HepG2 (cell line): ENCODE results near the gene FAM3D.

Experiments
- CTCF ChIP-seq: sonication (generic); formaldehyde crosslinking; IDR thresholded peaks from 2 replicates; pipeline ENCODE4 v1.5.0; 2020; ENCODE audit warnings: mild to moderate bottlenecking, missing genetic modification reagents, moderate library complexity
- EZH2 ChIP-seq: conservative IDR thresholded peaks from 2 replicates; pipeline ENCODE4 v1.6.1; 2012; ENCODE audit warnings: mild to moderate bottlenecking, low read depth, low read length, moderate library complexity
- FOXJ3 ChIP-seq: sonication (generic); formaldehyde crosslinking; IDR thresholded peaks from 2 replicates; pipeline ENCODE4 v1.4.0; 2020; ENCODE audit warnings: missing genetic modification reagents, mild to moderate bottlenecking, borderline replicate concordance
- MAFK ChIP-seq, 2 experiments: IDR thresholded peaks in 1 of 2; conservative IDR thresholded peaks in 1 of 2; 2 replicates each; pipeline ENCODE4 v1.6.1; 2011; ENCODE audit warnings: improper control_type of control experiment in 2 of 2, low read length in 2 of 2
- MYC ChIP-seq: sonication (generic); formaldehyde crosslinking; IDR thresholded peaks from 2 replicates; pipeline ENCODE4 v1.9.0; 2021; ENCODE audit warnings: missing genetic modification reagents, borderline replicate concordance
- POLR2AphosphoS5 ChIP-seq: IDR thresholded peaks from 2 replicates; pipeline ENCODE4 v1.6.1; 2012; ENCODE audit warnings: low read depth, low read length
- RBAK ChIP-seq: sonication (generic); formaldehyde crosslinking; IDR thresholded peaks from 2 replicates; pipeline ENCODE4 v1.5.1; 2020; ENCODE audit warnings: mild to moderate bottlenecking, missing genetic modification reagents
- RORA ChIP-seq: sonication (generic); formaldehyde crosslinking; IDR thresholded peaks from 2 replicates; pipeline ENCODE4 v1.5.0; 2020; ENCODE audit warnings: mild to moderate bottlenecking, missing genetic modification reagents, moderate library complexity
- TEF ChIP-seq: sonication (generic); formaldehyde crosslinking; IDR thresholded peaks from 2 replicates; pipeline ENCODE4 v1.5.0; 2020; ENCODE audit warnings: missing genetic modification reagents
- ZNF274 ChIP-seq: sonication (generic); formaldehyde crosslinking; IDR thresholded peaks from 2 replicates; pipeline ENCODE4 v1.5.1; 2020; ENCODE audit warnings: mild to moderate bottlenecking, missing genetic modification reagents
- TF ChIP-seq, protein P1 (sequence below): sonication (generic); formaldehyde crosslinking; IDR thresholded peaks from 2 replicates; pipeline ENCODE4 v1.4.0; 2020; ENCODE audit warnings: low read depth, mild to moderate bottlenecking, missing genetic modification reagents

GRCh38 chr3:58591517-58592510, 74.8 kb downstream of the FAM3D start:
- TF ChIP-seq, protein P1, sequence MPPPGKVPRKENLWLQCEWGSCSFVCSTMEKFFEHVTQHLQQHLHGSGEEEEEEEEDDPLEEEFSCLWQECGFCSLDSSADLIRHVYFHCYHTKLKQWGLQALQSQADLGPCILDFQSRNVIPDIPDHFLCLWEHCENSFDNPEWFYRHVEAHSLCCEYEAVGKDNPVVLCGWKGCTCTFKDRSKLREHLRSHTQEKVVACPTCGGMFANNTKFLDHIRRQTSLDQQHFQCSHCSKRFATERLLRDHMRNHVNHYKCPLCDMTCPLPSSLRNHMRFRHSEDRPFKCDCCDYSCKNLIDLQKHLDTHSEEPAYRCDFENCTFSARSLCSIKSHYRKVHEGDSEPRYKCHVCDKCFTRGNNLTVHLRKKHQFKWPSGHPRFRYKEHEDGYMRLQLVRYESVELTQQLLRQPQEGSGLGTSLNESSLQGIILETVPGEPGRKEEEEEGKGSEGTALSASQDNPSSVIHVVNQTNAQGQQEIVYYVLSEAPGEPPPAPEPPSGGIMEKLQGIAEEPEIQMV (CRISPR knock-in tag) = no peak
- TF ChIP-seq RBAK (CRISPR knock-in tag) (no peak), EZH2 (no peak), ZNF274 (CRISPR knock-in tag) (no peak), RORA (no peak), TEF (CRISPR knock-in tag) (no peak), CTCF (CRISPR knock-in tag) (no peak), MAFK (conservative IDR thresholded peaks at IDR 0.05 in 1 of 2, IDR thresholded peaks at IDR 0.05 in 1 of 2; ENCODE audit: low read length in 2 of 2) (no peak), POLR2AphosphoS5 (no peak), MYC (CRISPR knock-in tag) (no peak), FOXJ3 (CRISPR knock-in tag) (no peak)
